GM10847 (cell line): ENCODE measurements around the gene AHDC1.

Source experiments
- POLR2A ChIP-seq: IDR thresholded peaks from 2 replicates; pipeline ENCODE4 v1.6.1; 2011; ENCODE audit not compliant: insufficient read length; ENCODE audit errors: extremely low read depth

AHDC1 gene

GRCh38 chr1:27570784-27571183 is 33.2 kb downstream of the AHDC1 start:
- TF ChIP-seq POLR2A = no peak

GRCh38 chr1:27570356-27570755 is 33.6 kb downstream of the AHDC1 start:
- TF ChIP-seq POLR2A = no peak

GRCh38 chr1:27569506-27570291 is 34.2 kb downstream of the AHDC1 start:
- TF ChIP-seq POLR2A = no peak

GRCh38 chr1:27569088-27569460 is 34.9 kb downstream of the AHDC1 start:
- TF ChIP-seq POLR2A = no peak

- no peak for TF ChIP-seq POLR2A
Measured at GRCh38 chr1:27568300-27569087, 35.5 kb downstream of the AHDC1 start.

- TF ChIP-seq POLR2A = no peak
Measured at GRCh38 chr1:27567971-27568299, 36.0 kb downstream of the AHDC1 start.

GRCh38 chr1:27567146-27567526 is 36.8 kb downstream of the AHDC1 start:
- TF ChIP-seq POLR2A = no peak

GRCh38 chr1:27566462-27567145 is 37.3 kb downstream of the AHDC1 start:
- TF ChIP-seq POLR2A = no peak

GRCh38 chr1:27564710-27565649 is 39.0 kb downstream of the AHDC1 start:
- TF ChIP-seq POLR2A = no peak

- no peak for TF ChIP-seq POLR2A
Measured at GRCh38 chr1:27563591-27564471, 40.1 kb downstream of the AHDC1 start.

- no peak for TF ChIP-seq POLR2A
Measured at GRCh38 chr1:27563341-27563590, 40.7 kb downstream of the AHDC1 start.

- no peak for TF ChIP-seq POLR2A
Measured at GRCh38 chr1:27562534-27563340, 41.2 kb downstream of the AHDC1 start.

GRCh38 chr1:27562021-27562420 is 41.9 kb downstream of the AHDC1 start:
- no peak for TF ChIP-seq POLR2A
